WI38 (cell line): Measurements from ENCODE around the gene GABRA6.

ENCODE experiments used
- H3K4me3 ChIP-seq: 2 replicates; pipeline ENCODE4 v1.5.1; 2011; ENCODE audit warnings: low read depth, mild to moderate bottlenecking, control low read depth, low read length
- CTCF ChIP-seq: IDR thresholded peaks from 2 replicates; pipeline ENCODE4 v1.5.1; 2012; ENCODE audit warnings: low read depth, mild to moderate bottlenecking, control low read depth, low read length

Gene GABRA6

GRCh38 chr5:161709239-161709638, 23.7 kb downstream of the GABRA6 start:
- no peak for TF ChIP-seq CTCF
- no peak overlapping the region for H3K4me3 ChIP-seq

- no peak for TF ChIP-seq CTCF
- H3K4me3 ChIP-seq, result no peak overlapping the region
Observed at GRCh38 chr5:161713042-161713441, 27.5 kb downstream of the GABRA6 start.

- no peak for TF ChIP-seq CTCF
- no peak overlapping the region for H3K4me3 ChIP-seq
Observed at GRCh38 chr5:161719157-161719556, 33.6 kb downstream of the GABRA6 start.

GRCh38 chr5:161720460-161720859, 34.9 kb downstream of the GABRA6 start:
- no peak overlapping the region for H3K4me3 ChIP-seq
- no peak for TF ChIP-seq CTCF

- H3K4me3 ChIP-seq, result no peak overlapping the region
- no peak for TF ChIP-seq CTCF
Observed at GRCh38 chr5:161734741-161735140, 49.2 kb downstream of the GABRA6 start.

- TF ChIP-seq CTCF, result no peak
Observed at GRCh38 chr5:161740433-161740832, 54.9 kb downstream of the GABRA6 start.

GRCh38 chr5:161744276-161744675, 58.8 kb downstream of the GABRA6 start:
- TF ChIP-seq CTCF, result no peak
- no peak overlapping the region for H3K4me3 ChIP-seq

More at GRCh38 chr5:161740433-161740832, 54.9 kb downstream of the GABRA6 start:
- no peak overlapping the region for H3K4me3 ChIP-seq
